Liver (tissue), 9 donors: ENCODE measurements around the gene CCL25. TPM values are rescaled to one million over a fixed set of nuclear protein-coding genes. Genes with fewer than 3 reads are reported as not detected.

Experiments used
- DNase-seq: peaks from one replicate; pipeline ENCODE4 v3.0.0-alpha.2; 2017; ENCODE audit warnings: low spot score
- H3K27ac ChIP-seq, 2 donors: one replicate each; pipeline ENCODE4 v1.7.0; 2013; ENCODE audit warnings: inconsistent platforms in 2 of 2, low read length in 2 of 2, control low read depth in 1 of 2, low read depth in 1 of 2, mild to moderate bottlenecking in 1 of 2
- H3K27me3 ChIP-seq, 4 donors: one replicate each; pipeline versions ENCODE4 v1.6.1 to v1.7.0; 2013; ENCODE audit warnings: low read length in 3 of 4, inconsistent platforms in 1 of 4, mild to moderate bottlenecking in 1 of 4, moderate library complexity in 1 of 4; ENCODE audit not compliant: control insufficient read depth in 4 of 4, insufficient read depth in 4 of 4
- H3K36me3 ChIP-seq, 4 donors: one replicate each; pipeline versions ENCODE4 v1.6.1 to v1.7.0; 2013; ENCODE audit warnings: low read length in 3 of 4, mild to moderate bottlenecking in 3 of 4, low read depth in 1 of 4, moderate library complexity in 1 of 4; ENCODE audit not compliant: control insufficient read depth in 4 of 4, insufficient read depth in 3 of 4
- H3K4me1 ChIP-seq, 4 donors: one replicate each; pipeline versions ENCODE4 v1.6.1 to v1.7.0; 2013; ENCODE audit warnings: low read length in 3 of 4, mild to moderate bottlenecking in 3 of 4, moderate library complexity in 1 of 4; ENCODE audit not compliant: control insufficient read depth in 4 of 4, insufficient read depth in 4 of 4
- H3K4me3 ChIP-seq, 3 donors: one replicate each; pipeline versions ENCODE4 v1.6.1 to v1.7.0; 2013; ENCODE audit warnings: low read length in 3 of 3, control low read depth in 1 of 3, low read depth in 1 of 3, mild to moderate bottlenecking in 1 of 3
- H3K9ac ChIP-seq, 2 donors: one replicate each; pipeline ENCODE4 v1.7.0; 2013; ENCODE audit warnings: low read length in 2 of 2, mild to moderate bottlenecking in 2 of 2, moderate library complexity in 2 of 2, control low read depth in 1 of 2, low read depth in 1 of 2
- H3K9me3 ChIP-seq, 4 donors: one replicate each; pipeline versions ENCODE4 v1.6.1 to v1.7.0; 2013; ENCODE audit warnings: low read length in 3 of 4; ENCODE audit not compliant: control insufficient read depth in 4 of 4
- ATF3 ChIP-seq: IDR thresholded peaks from 2 replicates; pipeline ENCODE4 v1.6.1; 2016; ENCODE audit warnings: antibody characterized with exemption
- EGR1 ChIP-seq, 2 donors: IDR thresholded peaks; 2 replicates each; pipeline ENCODE4 v1.6.1; 2016 to 2018; ENCODE audit warnings: antibody characterized with exemption in 2 of 2, low read depth in 2 of 2
- FOXA1 ChIP-seq: IDR thresholded peaks from 2 replicates; pipeline ENCODE4 v1.6.1; 2016; ENCODE audit warnings: antibody characterized with exemption
- FOXA2 ChIP-seq: IDR thresholded peaks from 2 replicates; pipeline ENCODE4 v1.6.1; 2016; ENCODE audit warnings: antibody characterized with exemption
- GABPA ChIP-seq, 2 donors: IDR thresholded peaks in 1 of 2; conservative IDR thresholded peaks in 1 of 2; 2 replicates each; pipeline ENCODE4 v1.6.1; 2016; ENCODE audit warnings: antibody characterized with exemption in 2 of 2, mild to moderate bottlenecking in 1 of 2, moderate library complexity in 1 of 2
- HNF4A ChIP-seq, 2 donors: conservative IDR thresholded peaks; 2 replicates each; pipeline ENCODE4 v1.6.1; 2016; ENCODE audit warnings: antibody characterized with exemption in 2 of 2, mild to moderate bottlenecking in 2 of 2
- HNF4G ChIP-seq: IDR thresholded peaks from 2 replicates; pipeline ENCODE4 v1.6.1; 2016; ENCODE audit warnings: antibody characterized with exemption
- JUND ChIP-seq, 2 donors: IDR thresholded peaks; 2 replicates each; pipeline ENCODE4 v1.6.1; 2016; ENCODE audit warnings: antibody characterized with exemption in 2 of 2
- MAX ChIP-seq: IDR thresholded peaks from 2 replicates; pipeline ENCODE4 v1.6.1; 2016; ENCODE audit warnings: antibody characterized with exemption
- NR2F2 ChIP-seq: IDR thresholded peaks from 2 replicates; pipeline ENCODE4 v1.6.1; 2016; ENCODE audit warnings: antibody characterized with exemption
- RAD21 ChIP-seq, 2 donors: IDR thresholded peaks; 2 replicates each; pipeline ENCODE4 v1.6.1; 2016; ENCODE audit warnings: antibody characterized with exemption in 2 of 2, mild to moderate bottlenecking in 2 of 2
- RXRA ChIP-seq, 2 donors: IDR thresholded peaks; 2 replicates each; pipeline ENCODE4 v1.6.1; 2017 to 2018; ENCODE audit warnings: antibody characterized with exemption in 2 of 2, mild to moderate bottlenecking in 1 of 2
- SP1 ChIP-seq: IDR thresholded peaks from 2 replicates; pipeline ENCODE4 v1.6.1; 2018; ENCODE audit warnings: antibody characterized with exemption, mild to moderate bottlenecking
- TAF1 ChIP-seq: conservative IDR thresholded peaks from 2 replicates; pipeline ENCODE4 v1.6.1; 2016; ENCODE audit warnings: antibody characterized with exemption, mild to moderate bottlenecking
- YY1 ChIP-seq: IDR thresholded peaks from 2 replicates; pipeline ENCODE4 v1.6.1; 2016; ENCODE audit warnings: antibody characterized with exemption, mild to moderate bottlenecking
- ZBTB33 ChIP-seq: IDR thresholded peaks from 2 replicates; pipeline ENCODE4 v1.6.1; 2016; ENCODE audit warnings: antibody characterized with exemption
- WGBS: extraction: QIAGEN DNeasy Blood & Tissue Kit; methylation state at CpG from one replicate; pipeline ENCODE4 v1.1.7; 2013; 5-methylcytosine and 5-hydroxymethylcytosine counted together
- polyA plus RNA-seq, 2 donors: library from polyadenylated mRNA; stranded (reverse) in 1 of 2; unstranded in 1 of 2; fragments of 200-250 nt in 1 of 2; fragments of >200 nt in 1 of 2; fragmentation: Nextera tagmentation in 1 of 2; extraction: Ambion mirVana in 1 of 2; gene quantifications; one replicate each; pipeline versions ENCODE4 v1.2.1 to v1.2.3, GENCODE V29; 2013 to 2015
- total RNA-seq, 2 donors: library from RNA; depleted of rRNA; stranded (reverse); fragments of >200 nt; gene quantifications; one replicate each; pipeline ENCODE4 v1.2.3, GENCODE V29; 2014
- TF ChIP-seq, protein P1 (sequence below): fragments of 150-350 bp; IDR thresholded peaks from 2 replicates; pipeline ENCODE4 v1.5.1; 2017; ENCODE audit warnings: improper control_type of control experiment, low read depth, low read length; ENCODE audit not compliant: missing input control
- TF ChIP-seq, protein P2 (sequence below): IDR thresholded peaks from 2 replicates; pipeline ENCODE4 v1.6.1; 2016; ENCODE audit warnings: antibody characterized with exemption, mild to moderate bottlenecking
- donor health status: healthy.
- donor health status: healthy.
- donor health status: healthy.
- donor health status: healthy.
- donor health status: healthy.

The CCL25 gene
- total and polyA plus RNA-seq, 4 donors, result not detected

- H3K4me3 ChIP-seq, result no peak overlapping the region
- H3K4me1 ChIP-seq, result peaks cover 2 to 6% (median 5%) of the 10 kb centered on the region in 4 donors
- no peak for DNase-seq
- no peaks in the 10 kb centered on the region for H3K36me3 ChIP-seq
- H3K9me3 ChIP-seq, result no peaks in the 10 kb centered on the region
- no peak overlapping the region for H3K27ac ChIP-seq
- H3K9ac ChIP-seq, result no peak overlapping the region
- H3K27me3 ChIP-seq, result no peaks in the 10 kb centered on the region
- TF ChIP-seq, protein P1, sequence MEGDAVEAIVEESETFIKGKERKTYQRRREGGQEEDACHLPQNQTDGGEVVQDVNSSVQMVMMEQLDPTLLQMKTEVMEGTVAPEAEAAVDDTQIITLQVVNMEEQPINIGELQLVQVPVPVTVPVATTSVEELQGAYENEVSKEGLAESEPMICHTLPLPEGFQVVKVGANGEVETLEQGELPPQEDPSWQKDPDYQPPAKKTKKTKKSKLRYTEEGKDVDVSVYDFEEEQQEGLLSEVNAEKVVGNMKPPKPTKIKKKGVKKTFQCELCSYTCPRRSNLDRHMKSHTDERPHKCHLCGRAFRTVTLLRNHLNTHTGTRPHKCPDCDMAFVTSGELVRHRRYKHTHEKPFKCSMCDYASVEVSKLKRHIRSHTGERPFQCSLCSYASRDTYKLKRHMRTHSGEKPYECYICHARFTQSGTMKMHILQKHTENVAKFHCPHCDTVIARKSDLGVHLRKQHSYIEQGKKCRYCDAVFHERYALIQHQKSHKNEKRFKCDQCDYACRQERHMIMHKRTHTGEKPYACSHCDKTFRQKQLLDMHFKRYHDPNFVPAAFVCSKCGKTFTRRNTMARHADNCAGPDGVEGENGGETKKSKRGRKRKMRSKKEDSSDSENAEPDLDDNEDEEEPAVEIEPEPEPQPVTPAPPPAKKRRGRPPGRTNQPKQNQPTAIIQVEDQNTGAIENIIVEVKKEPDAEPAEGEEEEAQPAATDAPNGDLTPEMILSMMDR, result no peak
- no peak for TF ChIP-seq HNF4G
- TF ChIP-seq FOXA1, result no peak
- TF ChIP-seq TAF1, result no peak
- no peak for TF ChIP-seq ATF3
- TF ChIP-seq, protein P2, sequence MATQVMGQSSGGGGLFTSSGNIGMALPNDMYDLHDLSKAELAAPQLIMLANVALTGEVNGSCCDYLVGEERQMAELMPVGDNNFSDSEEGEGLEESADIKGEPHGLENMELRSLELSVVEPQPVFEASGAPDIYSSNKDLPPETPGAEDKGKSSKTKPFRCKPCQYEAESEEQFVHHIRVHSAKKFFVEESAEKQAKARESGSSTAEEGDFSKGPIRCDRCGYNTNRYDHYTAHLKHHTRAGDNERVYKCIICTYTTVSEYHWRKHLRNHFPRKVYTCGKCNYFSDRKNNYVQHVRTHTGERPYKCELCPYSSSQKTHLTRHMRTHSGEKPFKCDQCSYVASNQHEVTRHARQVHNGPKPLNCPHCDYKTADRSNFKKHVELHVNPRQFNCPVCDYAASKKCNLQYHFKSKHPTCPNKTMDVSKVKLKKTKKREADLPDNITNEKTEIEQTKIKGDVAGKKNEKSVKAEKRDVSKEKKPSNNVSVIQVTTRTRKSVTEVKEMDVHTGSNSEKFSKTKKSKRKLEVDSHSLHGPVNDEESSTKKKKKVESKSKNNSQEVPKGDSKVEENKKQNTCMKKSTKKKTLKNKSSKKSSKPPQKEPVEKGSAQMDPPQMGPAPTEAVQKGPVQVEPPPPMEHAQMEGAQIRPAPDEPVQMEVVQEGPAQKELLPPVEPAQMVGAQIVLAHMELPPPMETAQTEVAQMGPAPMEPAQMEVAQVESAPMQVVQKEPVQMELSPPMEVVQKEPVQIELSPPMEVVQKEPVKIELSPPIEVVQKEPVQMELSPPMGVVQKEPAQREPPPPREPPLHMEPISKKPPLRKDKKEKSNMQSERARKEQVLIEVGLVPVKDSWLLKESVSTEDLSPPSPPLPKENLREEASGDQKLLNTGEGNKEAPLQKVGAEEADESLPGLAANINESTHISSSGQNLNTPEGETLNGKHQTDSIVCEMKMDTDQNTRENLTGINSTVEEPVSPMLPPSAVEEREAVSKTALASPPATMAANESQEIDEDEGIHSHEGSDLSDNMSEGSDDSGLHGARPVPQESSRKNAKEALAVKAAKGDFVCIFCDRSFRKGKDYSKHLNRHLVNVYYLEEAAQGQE, result no peak
- TF ChIP-seq JUND (IDR thresholded peaks at IDR 0.05), result no peak
- no peak for TF ChIP-seq ZBTB33
- TF ChIP-seq RAD21 (IDR thresholded peaks at IDR 0.05), result no peak
- TF ChIP-seq YY1, result no peak
- TF ChIP-seq GABPA (IDR thresholded peaks at IDR 0.05 in 1 of 2, conservative IDR thresholded peaks at IDR 0.05 in 1 of 2), result no peak
- TF ChIP-seq EGR1 (IDR thresholded peaks at IDR 0.05; ENCODE audit: low read depth in 2 of 2), result no peak
- TF ChIP-seq SP1, result no peak
- TF ChIP-seq NR2F2, result no peak
- no peak for TF ChIP-seq RXRA (IDR thresholded peaks at IDR 0.05)
- no peak for TF ChIP-seq MAX
- no peak for TF ChIP-seq HNF4A (conservative IDR thresholded peaks at IDR 0.05)
- TF ChIP-seq FOXA2, result no peak
- WGBS, result 83% methylated on average over 10 of the region's 10 CpGs
These were observed 6.5 kb upstream of the CCL25 start for GRCh38 chr19:8045872-8046568.
